ENCODE measurements around the gene FAM162A. TPM values are rescaled to one million over a fixed set of nuclear protein-coding genes. Genes with fewer than 3 reads are reported as not detected.

The FAM162A gene
- polyA plus RNA-seq, 1 donor from 2014 or later: 16.2 TPM

- no peaks in the 10 kb centered on the region for H3K79me2 ChIP-seq (replicated peaks; ENCODE audit: insufficient read depth, low read length)
- H3K9me2 ChIP-seq (ENCODE audit: insufficient read depth, low read length): no peaks in the 10 kb centered on the region
- no peak overlapping the region for H3K4me3 ChIP-seq (ENCODE audit: low read length)
- H2AFZ ChIP-seq (ENCODE audit: low read depth, low read length): no peak overlapping the region
- no peaks in the 10 kb centered on the region for H3K27me3 ChIP-seq (ENCODE audit: insufficient read depth, low read depth, low read length)
- H3K9me3 ChIP-seq (ENCODE audit: low read length): no peaks in the 10 kb centered on the region
- H3F3A ChIP-seq (ENCODE audit: insufficient read depth, low read length, poor library complexity, severe bottlenecking): no peaks in the 10 kb centered on the region
- no peak overlapping the region for H3K4me2 ChIP-seq (ENCODE audit: low read length)
- no peaks in the 10 kb centered on the region for H3K36me3 ChIP-seq (ENCODE audit: insufficient read depth, low read length)
- H3K9ac ChIP-seq (ENCODE audit: low read length): no peak overlapping the region
- no peak overlapping the region for H3K27ac ChIP-seq (ENCODE audit: low read length)
- no peaks in the 10 kb centered on the region for H4K20me1 ChIP-seq (ENCODE audit: insufficient read depth)
- no peak for TF ChIP-seq EP300 (conservative IDR thresholded peaks at IDR 0.05; ENCODE audit: poor library complexity, severe bottlenecking)
- TF ChIP-seq TAF1 (IDR thresholded peaks at IDR 0.05; ENCODE audit: low read depth): no peak
- TF ChIP-seq REST (IDR thresholded peaks at IDR 0.05; ENCODE audit: borderline replicate concordance): no peak
- TF ChIP-seq CTCF (IDR thresholded peaks at IDR 0.05; ENCODE audit: poor library complexity, severe bottlenecking): no peak
- no peak for TF ChIP-seq POLR2AphosphoS5 (IDR thresholded peaks at IDR 0.05)
- TF ChIP-seq MXI1 (conservative IDR thresholded peaks at IDR 0.05; ENCODE audit: poor library complexity, severe bottlenecking): no peak
Observed at GRCh38 chr3:122353215-122353614, 30.8 kb upstream of the FAM162A start.

- TF ChIP-seq MXI1 (conservative IDR thresholded peaks at IDR 0.05; ENCODE audit: poor library complexity, severe bottlenecking): no peak
- TF ChIP-seq SMC3 (conservative IDR thresholded peaks at IDR 0.05; ENCODE audit: poor library complexity): no peak
- TF ChIP-seq REST (IDR thresholded peaks at IDR 0.05; ENCODE audit: borderline replicate concordance): no peak
- TF ChIP-seq RAD21 (conservative IDR thresholded peaks at IDR 0.05): no peak
- no peak for TF ChIP-seq EP300 (conservative IDR thresholded peaks at IDR 0.05; ENCODE audit: poor library complexity, severe bottlenecking)
- no peak for TF ChIP-seq CTCF (IDR thresholded peaks at IDR 0.05; ENCODE audit: poor library complexity, severe bottlenecking)
- no peak for TF ChIP-seq POLR2AphosphoS5 (IDR thresholded peaks at IDR 0.05)
- no peak for TF ChIP-seq TAF1 (IDR thresholded peaks at IDR 0.05; ENCODE audit: low read depth)
- no peak for TF ChIP-seq EZH2 (IDR thresholded peaks at IDR 0.05; ENCODE audit: borderline replicate concordance, insufficient read depth, low read length, poor library complexity, severe bottlenecking)
- no peaks in the 10 kb centered on the region for H4K20me1 ChIP-seq (ENCODE audit: insufficient read depth)
- no peak overlapping the region for H3K4me3 ChIP-seq (ENCODE audit: low read length)
- no peak overlapping the region for H3K27ac ChIP-seq (ENCODE audit: low read length)
- H3F3A ChIP-seq (ENCODE audit: insufficient read depth, low read length, poor library complexity, severe bottlenecking): no peaks in the 10 kb centered on the region
- H3K79me2 ChIP-seq (replicated peaks; ENCODE audit: insufficient read depth, low read length): no peaks in the 10 kb centered on the region
- no peak overlapping the region for H3K4me2 ChIP-seq (ENCODE audit: low read length)
- no peak overlapping the region for H2AFZ ChIP-seq (ENCODE audit: low read depth, low read length)
- H3K9me2 ChIP-seq (ENCODE audit: insufficient read depth, low read length): no peaks in the 10 kb centered on the region
- H3K9me3 ChIP-seq (ENCODE audit: low read length): no peaks in the 10 kb centered on the region
- H3K36me3 ChIP-seq (ENCODE audit: insufficient read depth, low read length): no peaks in the 10 kb centered on the region
- no peak overlapping the region for H3K9ac ChIP-seq (ENCODE audit: low read length)
- H3K27me3 ChIP-seq (ENCODE audit: insufficient read depth, low read depth, low read length): no peaks in the 10 kb centered on the region
Observed at GRCh38 chr3:122353893-122354401, 30.0 kb upstream of the FAM162A start.

Measured in neural cell (in vitro differentiated cells).